Neural progenitor cell (in vitro differentiated cells): ENCODE results near the gene LMBR1L.
A peak's percentile ranks its signal among the peaks of the same experiment; 100 is the strongest.

Experiments
- EZH2 ChIP-seq: fragments of 200-600 bp; sonication (generic); IDR thresholded peaks from 2 replicates; pipeline ENCODE4 v1.6.1; 2017; ENCODE audit warnings: antibody characterized with exemption, mild to moderate bottlenecking, moderate library complexity
- TF ChIP-seq, protein P1 (sequence below): fragments of 200-600 bp; sonication (generic); IDR thresholded peaks from 2 replicates; pipeline ENCODE4 v1.5.1; 2017; ENCODE audit warnings: antibody characterized with exemption, mild to moderate bottlenecking

DNA sequence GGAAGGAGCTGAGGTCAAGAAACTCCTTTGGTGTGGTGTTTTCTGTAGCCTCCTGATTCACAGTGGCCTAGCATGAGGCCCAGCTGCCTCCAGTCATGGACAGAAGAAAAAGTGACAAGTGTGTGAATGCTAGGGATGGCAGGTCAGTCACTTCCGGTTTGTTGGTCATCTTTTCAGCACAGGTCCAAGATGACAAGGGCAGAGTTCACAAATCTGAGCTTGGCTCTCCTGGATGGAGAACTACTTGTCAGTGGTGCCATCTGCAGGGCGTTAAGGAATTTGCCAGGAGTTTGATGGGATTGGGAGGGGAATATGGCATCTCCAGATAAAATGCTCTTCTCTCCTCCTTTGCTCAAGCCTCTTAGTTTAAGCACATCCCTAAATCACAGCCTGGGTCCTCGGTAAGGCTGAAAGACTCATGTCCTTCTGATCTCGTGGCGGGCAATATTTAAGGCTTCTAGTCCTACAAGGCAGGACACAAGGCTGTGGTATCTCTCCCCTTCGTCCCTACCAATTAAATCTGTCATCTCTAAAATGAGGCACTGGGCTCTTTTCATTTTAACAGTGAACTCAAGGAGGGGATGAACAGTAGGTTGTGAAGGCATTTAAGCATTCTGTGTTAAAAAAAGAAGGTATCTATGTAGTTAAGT, 10.5 kb upstream of the LMBR1L start:
- TF ChIP-seq, protein P1, sequence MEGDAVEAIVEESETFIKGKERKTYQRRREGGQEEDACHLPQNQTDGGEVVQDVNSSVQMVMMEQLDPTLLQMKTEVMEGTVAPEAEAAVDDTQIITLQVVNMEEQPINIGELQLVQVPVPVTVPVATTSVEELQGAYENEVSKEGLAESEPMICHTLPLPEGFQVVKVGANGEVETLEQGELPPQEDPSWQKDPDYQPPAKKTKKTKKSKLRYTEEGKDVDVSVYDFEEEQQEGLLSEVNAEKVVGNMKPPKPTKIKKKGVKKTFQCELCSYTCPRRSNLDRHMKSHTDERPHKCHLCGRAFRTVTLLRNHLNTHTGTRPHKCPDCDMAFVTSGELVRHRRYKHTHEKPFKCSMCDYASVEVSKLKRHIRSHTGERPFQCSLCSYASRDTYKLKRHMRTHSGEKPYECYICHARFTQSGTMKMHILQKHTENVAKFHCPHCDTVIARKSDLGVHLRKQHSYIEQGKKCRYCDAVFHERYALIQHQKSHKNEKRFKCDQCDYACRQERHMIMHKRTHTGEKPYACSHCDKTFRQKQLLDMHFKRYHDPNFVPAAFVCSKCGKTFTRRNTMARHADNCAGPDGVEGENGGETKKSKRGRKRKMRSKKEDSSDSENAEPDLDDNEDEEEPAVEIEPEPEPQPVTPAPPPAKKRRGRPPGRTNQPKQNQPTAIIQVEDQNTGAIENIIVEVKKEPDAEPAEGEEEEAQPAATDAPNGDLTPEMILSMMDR: peak; percentile 65
- no peak for TF ChIP-seq EZH2
